ENCODE measurements around the gene SMAP1.

SMAP1 gene

GRCh38 chr6:70901324-70901723, 233.6 kb downstream of the SMAP1 start:
- no peak for DNase-seq

GRCh38 chr6:70903665-70904452, 236.2 kb downstream of the SMAP1 start:
- no peak for DNase-seq

GRCh38 chr6:70905742-70906141, 238.1 kb downstream of the SMAP1 start:
- no peak for DNase-seq
